ENCODE data around the gene ATP2A3.

DNA sequence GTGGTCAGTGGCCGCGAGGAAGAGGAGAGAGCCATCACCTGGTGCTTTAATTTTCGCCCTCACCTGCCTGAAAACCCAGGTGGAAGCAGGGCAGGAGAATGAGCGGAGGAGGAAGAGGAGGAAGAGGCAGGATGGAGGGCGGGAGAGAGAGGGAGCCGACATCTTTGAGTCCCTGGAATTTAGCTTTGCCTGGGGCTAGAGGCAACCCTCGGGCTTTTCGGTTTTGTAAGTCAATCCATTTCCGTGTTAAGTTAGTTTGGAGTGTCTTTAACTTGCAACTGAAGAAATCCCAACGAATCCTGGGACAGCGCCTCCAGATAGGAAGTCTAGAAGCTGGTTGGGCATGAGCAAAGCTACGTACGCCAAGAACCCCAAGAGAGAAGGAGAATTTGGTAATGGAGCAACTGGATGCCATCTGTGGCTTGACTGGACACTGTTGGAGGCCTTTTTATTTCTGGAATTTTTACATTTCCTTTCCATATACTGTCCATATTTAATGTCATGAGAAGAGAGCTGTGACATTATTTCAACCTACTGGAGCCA lies 36.9 kb upstream of the ATP2A3 start:
- TF ChIP-seq, protein P1, sequence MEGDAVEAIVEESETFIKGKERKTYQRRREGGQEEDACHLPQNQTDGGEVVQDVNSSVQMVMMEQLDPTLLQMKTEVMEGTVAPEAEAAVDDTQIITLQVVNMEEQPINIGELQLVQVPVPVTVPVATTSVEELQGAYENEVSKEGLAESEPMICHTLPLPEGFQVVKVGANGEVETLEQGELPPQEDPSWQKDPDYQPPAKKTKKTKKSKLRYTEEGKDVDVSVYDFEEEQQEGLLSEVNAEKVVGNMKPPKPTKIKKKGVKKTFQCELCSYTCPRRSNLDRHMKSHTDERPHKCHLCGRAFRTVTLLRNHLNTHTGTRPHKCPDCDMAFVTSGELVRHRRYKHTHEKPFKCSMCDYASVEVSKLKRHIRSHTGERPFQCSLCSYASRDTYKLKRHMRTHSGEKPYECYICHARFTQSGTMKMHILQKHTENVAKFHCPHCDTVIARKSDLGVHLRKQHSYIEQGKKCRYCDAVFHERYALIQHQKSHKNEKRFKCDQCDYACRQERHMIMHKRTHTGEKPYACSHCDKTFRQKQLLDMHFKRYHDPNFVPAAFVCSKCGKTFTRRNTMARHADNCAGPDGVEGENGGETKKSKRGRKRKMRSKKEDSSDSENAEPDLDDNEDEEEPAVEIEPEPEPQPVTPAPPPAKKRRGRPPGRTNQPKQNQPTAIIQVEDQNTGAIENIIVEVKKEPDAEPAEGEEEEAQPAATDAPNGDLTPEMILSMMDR (IDR thresholded peaks at IDR 0.05): no peak
- no peak for TF ChIP-seq POLR2A (IDR thresholded peaks at IDR 0.05)

All from heart left ventricle (tissue), 13 donors.